Cardiac septum (tissue), 1 donor: Measurements from ENCODE around the gene LILRA2. TPM values are rescaled to one million over a fixed set of nuclear protein-coding genes. Genes with fewer than 3 reads are reported as not detected.
"Not testable (repeated sequence)": the region's sequence is repeated elsewhere in the genome, so short reads cannot be mapped to it uniquely, and the experiment has no call there.

Experiments used
- DNase-seq: peaks from one replicate; pipeline ENCODE4 v3.0.0-alpha.2; 2020; ENCODE audit warnings: low spot score
- intact Hi-C: fragments of 100-400 bp; cut with DNase I; formaldehyde crosslinking; loops from one replicate; pipeline ENCODE4 v1.14.0; 2022
- total RNA-seq: library from RNA; stranded (reverse); fragmentation: NEBNext Ultra II Directional; extraction: Animal tissue kit (Norgen Biotek cat#: 25700); gene quantifications from one replicate; pipeline ENCODE4 v1.2.1, GENCODE V29; 2021
- donor health status: DM: no; HTN: no; CAD: no.

LILRA2 gene
- total RNA-seq, 1 donor from 2014 or later, result 1.3 TPM

DNA sequence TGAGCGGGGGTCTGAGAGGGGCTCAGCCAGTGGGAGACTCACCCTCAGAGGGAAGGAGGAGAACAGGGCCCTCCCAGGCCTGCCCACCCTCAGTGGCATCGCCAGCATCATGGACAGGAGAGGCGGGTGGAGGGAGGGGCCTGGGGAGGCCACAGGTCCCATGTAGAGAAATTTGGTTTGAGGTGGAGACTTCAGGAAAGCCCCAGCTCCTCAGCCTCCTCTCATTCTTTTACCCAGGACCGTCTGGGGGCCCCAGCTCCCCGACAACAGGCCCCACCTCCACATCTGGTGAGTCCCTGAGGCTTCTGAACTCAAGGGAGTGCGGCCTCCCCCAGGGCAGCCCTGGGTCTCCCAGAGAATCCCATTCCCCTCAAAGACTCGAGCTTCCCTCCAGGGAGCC lies 59.8 kb downstream of the LILRA2 start:
- no peak for DNase-seq
- intact Hi-C loops, result no loop called here

DNA sequence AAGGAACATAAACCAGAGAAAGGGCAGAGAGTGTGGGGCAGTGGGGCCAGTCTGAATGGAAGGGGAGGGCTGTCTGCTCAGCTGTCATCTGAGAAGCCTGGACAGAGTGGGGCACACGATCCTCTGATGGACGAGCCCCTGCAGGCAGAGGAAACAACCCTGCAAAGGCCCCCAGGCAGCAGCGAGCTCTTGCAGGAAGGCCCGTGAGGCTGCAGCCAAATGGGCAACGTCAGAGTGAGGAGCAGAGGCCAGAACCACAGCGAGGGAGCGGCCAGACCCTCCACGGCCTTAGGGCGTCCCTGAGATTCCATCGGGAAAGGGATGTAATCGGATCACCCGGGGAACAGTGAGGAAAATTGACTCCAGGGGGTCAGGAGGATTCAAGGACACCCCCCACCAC lies 62.5 kb downstream of the LILRA2 start:
- intact Hi-C loops, DNase-seq: not testable (repeated sequence)

DNA sequence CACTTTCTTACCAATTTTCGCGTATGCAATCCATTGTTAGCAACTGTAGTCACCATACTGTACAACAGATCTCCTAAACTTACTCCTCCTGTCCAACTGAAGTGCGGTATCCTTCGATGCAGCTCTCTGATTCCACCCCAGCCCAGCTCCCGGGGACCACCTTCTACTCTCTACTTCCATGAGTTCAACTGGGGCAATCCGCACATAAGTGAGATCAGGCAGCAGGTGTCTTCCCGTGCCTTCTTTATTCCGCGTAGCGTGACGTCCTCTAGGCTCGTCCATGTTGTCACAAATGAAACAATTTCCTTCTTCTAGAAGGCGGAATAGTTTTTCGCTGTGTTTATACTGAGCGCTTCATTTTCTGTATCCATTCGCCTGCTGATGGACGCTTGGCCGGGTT lies 65.1 kb downstream of the LILRA2 start:
- intact Hi-C loops, result no loop called here
- no peak for DNase-seq

Other genes with a start within 250 kb of the LILRA2 start
- not detected for gene LILRA4, start 234.6 kb upstream of the LILRA2 start, total RNA-seq
- gene LAIR1, start 208.9 kb upstream of the LILRA2 start, total RNA-seq, result 5.1 TPM
- gene TTYH1, start 158.3 kb upstream of the LILRA2 start, total RNA-seq, result 1.3 TPM
- 86.5 TPM for gene LENG8, start 124.6 kb upstream of the LILRA2 start, total RNA-seq
- 2.9 TPM for gene LENG9, start 110.0 kb upstream of the LILRA2 start, total RNA-seq
- 14.2 TPM for gene CDC42EP5, start 100.5 kb upstream of the LILRA2 start, total RNA-seq
- not detected for gene LAIR2, start 71.0 kb upstream of the LILRA2 start, total RNA-seq
- gene LILRA1, start 19.8 kb downstream of the LILRA2 start, total RNA-seq, result 0.51 TPM
- gene LILRB1, start 56.7 kb downstream of the LILRA2 start, total RNA-seq, result 1.5 TPM
- gene LILRB4, start 89.2 kb downstream of the LILRA2 start, total RNA-seq, result 1.2 TPM
- gene KIR3DL3, start 150.7 kb downstream of the LILRA2 start, total RNA-seq, result not detected
- not detected for gene KIR2DL3, start 164.7 kb downstream of the LILRA2 start, total RNA-seq
- gene KIR2DL1, start 196.0 kb downstream of the LILRA2 start, total RNA-seq, result not detected
- not detected for gene KIR2DL4, start 229.8 kb downstream of the LILRA2 start, total RNA-seq
- gene KIR3DL1, start 242.7 kb downstream of the LILRA2 start, total RNA-seq, result not detected